Amygdala (tissue), 56 donors: ENCODE data around the gene TOGARAM2.
A peak's percentile ranks its signal among the peaks of the same experiment; 100 is the strongest.

Experiments
- DNase-seq, 56 donors: peaks; one replicate each; lab custom pipeline; 2025; lab: John Stamatoyannopoulos, UW

TOGARAM2 gene

GRCh38 chr2:28995765-28996750 is 15.0 kb downstream of the TOGARAM2 start:
- no peak for DNase-seq

- DNase-seq = peak in 11 of 56 donors; percentile 5 to 41 (median 16)
Measured at GRCh38 chr2:28997237-28997846, 16.2 kb downstream of the TOGARAM2 start.

- no peak for DNase-seq
Measured at GRCh38 chr2:28997847-28998735, 17.0 kb downstream of the TOGARAM2 start.

GRCh38 chr2:29000481-29000880 is 19.4 kb downstream of the TOGARAM2 start:
- peak in 14 of 56 donors; percentile 3 to 61 (median 14) for DNase-seq

- DNase-seq = no peak
Measured at GRCh38 chr2:29000956-29001355, 19.9 kb downstream of the TOGARAM2 start.

- DNase-seq = no peak
Measured at GRCh38 chr2:29001806-29002205, 20.7 kb downstream of the TOGARAM2 start.

- DNase-seq = no peak
Measured at GRCh38 chr2:29004755-29005154, 23.7 kb downstream of the TOGARAM2 start.

GRCh38 chr2:29005331-29005730 is 24.2 kb downstream of the TOGARAM2 start:
- no peak for DNase-seq

- no peak for DNase-seq
Measured at GRCh38 chr2:29006092-29006979, 25.2 kb downstream of the TOGARAM2 start.

- no peak for DNase-seq
Measured at GRCh38 chr2:29006980-29007301, 25.8 kb downstream of the TOGARAM2 start.

- no peak for DNase-seq
Measured at GRCh38 chr2:29009270-29009669, 28.2 kb downstream of the TOGARAM2 start.

GRCh38 chr2:29009711-29010677 is 28.9 kb downstream of the TOGARAM2 start:
- no peak for DNase-seq

- peak in 1 of 56 donors; percentile 19 for DNase-seq
Measured at GRCh38 chr2:29010946-29011345, 29.8 kb downstream of the TOGARAM2 start.

GRCh38 chr2:29011418-29012060 is 30.4 kb downstream of the TOGARAM2 start:
- no peak for DNase-seq

- DNase-seq = peak in 15 of 56 donors; percentile 7 to 48 (median 18)
Measured at GRCh38 chr2:29012211-29012681, 31.1 kb downstream of the TOGARAM2 start.

GRCh38 chr2:29013057-29013780 is 32.1 kb downstream of the TOGARAM2 start:
- no peak for DNase-seq

- no peak for DNase-seq
Measured at GRCh38 chr2:29014331-29014730, 33.2 kb downstream of the TOGARAM2 start.
